HepG2 (cell line): Measurements from ENCODE around the gene NT5DC1. TPM values are rescaled to one million over a fixed set of nuclear protein-coding genes. Genes with fewer than 3 reads are reported as not detected.

Experiments
- ARHGAP35 ChIP-seq: sonication (generic); formaldehyde crosslinking; IDR thresholded peaks from 2 replicates; pipeline ENCODE4 v1.9.0; 2022; ENCODE audit warnings: mild to moderate bottlenecking, inconsistent platforms, moderate library complexity, missing genetic modification reagents, borderline replicate concordance
- FOXK2 ChIP-seq: fragments of 450-650 bp; IDR thresholded peaks from 2 replicates; pipeline ENCODE4 v1.6.1; 2016
- HOXA5 ChIP-seq: sonication (generic); formaldehyde crosslinking; IDR thresholded peaks from 2 replicates; pipeline ENCODE4 v1.4.0; 2020; ENCODE audit warnings: missing genetic modification reagents
- KLF11 ChIP-seq: IDR thresholded peaks from 2 replicates; pipeline ENCODE4 v1.6.1; 2016; ENCODE audit warnings: missing compliant biosample characterization
- KMT2B ChIP-seq: IDR thresholded peaks from 2 replicates; pipeline ENCODE4 v1.6.1; 2016; ENCODE audit warnings: missing genetic modification reagents, missing compliant biosample characterization
- MED8 ChIP-seq: sonication (generic); formaldehyde crosslinking; IDR thresholded peaks from 2 replicates; pipeline ENCODE4 v1.8.1; 2023; ENCODE audit warnings: mild to moderate bottlenecking, missing genetic modification reagents; ENCODE audit not compliant: insufficient replicate concordance
- NFE2 ChIP-seq: sonication (generic); formaldehyde crosslinking; IDR thresholded peaks from 2 replicates; pipeline ENCODE4 v1.4.0; 2020; ENCODE audit warnings: missing genetic modification reagents
- NRL ChIP-seq: sonication (generic); formaldehyde crosslinking; IDR thresholded peaks from 2 replicates; pipeline ENCODE4 v1.5.0; 2020; ENCODE audit warnings: missing genetic modification reagents, mild to moderate bottlenecking, moderate library complexity, borderline replicate concordance
- PLSCR1 ChIP-seq: sonication (generic); formaldehyde crosslinking; IDR thresholded peaks from 2 replicates; pipeline ENCODE4 v1.5.0; 2020; ENCODE audit warnings: missing genetic modification reagents, mild to moderate bottlenecking, borderline replicate concordance
- RERE ChIP-seq: IDR thresholded peaks from 2 replicates; pipeline ENCODE4 v1.6.1; 2016; ENCODE audit warnings: low read depth, missing genetic modification reagents, missing compliant biosample characterization
- RFXANK ChIP-seq: IDR thresholded peaks from 2 replicates; pipeline ENCODE4 v1.6.1; 2016
- SNAPC5 ChIP-seq: sonication (generic); formaldehyde crosslinking; IDR thresholded peaks from 2 replicates; pipeline ENCODE4 v1.8.1; 2023; ENCODE audit warnings: mild to moderate bottlenecking, missing genetic modification reagents, borderline replicate concordance
- SP2 ChIP-seq: sonication (generic); formaldehyde crosslinking; IDR thresholded peaks from 2 replicates; pipeline ENCODE4 v1.5.1; 2020; ENCODE audit warnings: mild to moderate bottlenecking, missing genetic modification reagents
- SRSF9 ChIP-seq: fragments of 200-400 bp; formaldehyde crosslinking; IDR thresholded peaks from 2 replicates; pipeline ENCODE4 v1.6.1; 2018; ENCODE audit warnings: borderline replicate concordance, mild to moderate bottlenecking, low read depth, low read length; ENCODE audit not compliant: insufficient read depth, poor library complexity, severe bottlenecking
- TBX3 ChIP-seq: fragments of 450-650 bp; IDR thresholded peaks from 2 replicates; pipeline ENCODE4 v1.6.1; 2017; ENCODE audit warnings: antibody characterized with exemption, mild to moderate bottlenecking, inconsistent platforms, borderline replicate concordance
- ZNF121 ChIP-seq: sonication (generic); formaldehyde crosslinking; IDR thresholded peaks from 2 replicates; pipeline ENCODE4 v1.5.0; 2020; ENCODE audit warnings: mild to moderate bottlenecking, missing genetic modification reagents
- ZNF280D ChIP-seq: sonication (generic); formaldehyde crosslinking; IDR thresholded peaks from 2 replicates; pipeline ENCODE4 v1.5.1; 2020; ENCODE audit warnings: mild to moderate bottlenecking, missing genetic modification reagents
- ZNF644 ChIP-seq: IDR thresholded peaks from 2 replicates; pipeline ENCODE4 v1.6.1; 2016; ENCODE audit warnings: low read depth
- ZNF691 ChIP-seq: sonication (generic); formaldehyde crosslinking; IDR thresholded peaks from 2 replicates; pipeline ENCODE4 v1.4.0; 2020; ENCODE audit warnings: missing genetic modification reagents, low read depth, mild to moderate bottlenecking, borderline replicate concordance
- polyA plus RNA-seq, 8 experiments: library from polyadenylated mRNA; depleted of rRNA in 3 of 8; stranded (reverse) in 7 of 8; unstranded in 1 of 8; fragments of >200 nt; fragmentation: Illumina TruSeq in 4 of 8; extraction: Trizol in 4 of 8; gene quantifications; 2 replicates each; pipeline versions ENCODE4 v1.2.1 to v1.2.3, GENCODE V29; 2011 to 2016; ENCODE audit warnings: low read depth in 4 of 8, missing spikeins in 1 of 8, mixed read lengths in 1 of 8; ENCODE audit not compliant: insufficient read depth in 1 of 8
- total RNA-seq, 5 experiments: library from RNA; depleted of rRNA; stranded (reverse); fragments of >200 nt; fragmentation: Illumina TruSeq; extraction: Trizol; gene quantifications; 2 replicates each; pipeline ENCODE4 v1.2.3, GENCODE V29; 2016; ENCODE audit warnings: low read depth in 1 of 5

NT5DC1 gene
- total and polyA plus RNA-seq, 2 of the 13 experiments (the other 11 are each of a cell fraction or from before 2014, with no cell fraction given), result 27.0 to 56.1 TPM

- 0 out of 2 replicates have a peak, but pooled peaks have one; percentile 32 for TF ChIP-seq HOXA5 (CRISPR knock-in tag)
- no peak for TF ChIP-seq NRL
- no peak for TF ChIP-seq SRSF9
- no peak for TF ChIP-seq ZNF691 (CRISPR knock-in tag)
- no peak for TF ChIP-seq NFE2 (CRISPR knock-in tag)
- TF ChIP-seq ZNF121 (CRISPR knock-in tag), result no peak
- TF ChIP-seq SNAPC5 (CRISPR knock-in tag), result no peak
- no peak for TF ChIP-seq RERE (CRISPR knock-in tag)
- no peak for TF ChIP-seq MED8 (CRISPR knock-in tag)
- peak; percentile 27; the same call in 1 of the 2 replicates for TF ChIP-seq ZNF644 (CRISPR knock-in tag)
- TF ChIP-seq ZNF280D (CRISPR knock-in tag), result peak; percentile 1; the same call in 1 of the 2 replicates
- no peak for TF ChIP-seq SP2 (CRISPR knock-in tag)
- no peak for TF ChIP-seq KLF11
- TF ChIP-seq PLSCR1 (CRISPR knock-in tag), result no peak
- TF ChIP-seq KMT2B (CRISPR knock-in tag), result no peak; the same call in 1 of the 2 replicates
- TF ChIP-seq FOXK2, result no peak
- TF ChIP-seq ARHGAP35, result no peak
- TF ChIP-seq TBX3, result no peak
- TF ChIP-seq RFXANK, result 0 out of 2 replicates have a peak, but pooled peaks have one; percentile 2
Observed at GRCh38 chr6:116280161-116280932, 179.7 kb downstream of the NT5DC1 start (continued).
